Urinary bladder (tissue), 4 donors: ENCODE data around the gene PIK3C2G. TPM values are rescaled to one million over a fixed set of nuclear protein-coding genes. Genes with fewer than 3 reads are reported as not detected.

ENCODE experiments used
- DNase-seq: peaks from one replicate; pipeline ENCODE4 v3.0.0-alpha.2; 2015; ENCODE audit errors: extremely low spot score
- H3K27ac ChIP-seq: one replicate; pipeline ENCODE4 v1.5.1; 2013; ENCODE audit warnings: low read depth, mild to moderate bottlenecking, moderate library complexity
- H3K36me3 ChIP-seq: one replicate; pipeline ENCODE4 v1.6.1; 2013; ENCODE audit warnings: mild to moderate bottlenecking, moderate library complexity; ENCODE audit not compliant: insufficient read depth
- H3K4me1 ChIP-seq: one replicate; pipeline ENCODE4 v1.6.1; 2013; ENCODE audit warnings: mild to moderate bottlenecking, moderate library complexity; ENCODE audit not compliant: insufficient read depth
- H3K4me3 ChIP-seq: one replicate; pipeline ENCODE4 v1.5.1; 2013; ENCODE audit warnings: low read depth, low read length
- polyA plus RNA-seq: library from polyadenylated mRNA; stranded (reverse); fragments of 200-250 nt; gene quantifications from one replicate; pipeline ENCODE4 v1.2.3, GENCODE V29; 2013
- total RNA-seq: library from RNA; depleted of rRNA; stranded (reverse); fragments of >200 nt; gene quantifications from one replicate; pipeline ENCODE4 v1.2.3, GENCODE V29; 2014
- donor health status: healthy with polysubstance abuse.
- donor health status: healthy.

Gene PIK3C2G
- total and polyA plus RNA-seq, 2 donors, result 0.03 to 1.2 TPM

GRCh38 chr12:18696971-18697602, 435.8 kb downstream of the PIK3C2G start:
- no peaks in the 10 kb centered on the region for H3K4me1 ChIP-seq
- H3K27ac ChIP-seq, result no peak overlapping the region
- H3K4me3 ChIP-seq, result no peak overlapping the region
- no peak for DNase-seq
- H3K36me3 ChIP-seq, result no peaks in the 10 kb centered on the region

Other genes with a start within 250 kb of the PIK3C2G start
- gene RERGL, start 171.3 kb upstream of the PIK3C2G start, total RNA-seq, result 2.0 TPM
- gene RERGL, start 171.3 kb upstream of the PIK3C2G start, polyA plus RNA-seq, result 19.2 TPM